NB4 (cell line): Measurements from ENCODE around the gene FBXL17.

Experiments used
- MAX ChIP-seq: IDR thresholded peaks from 2 replicates; pipeline ENCODE4 v1.6.1; 2011; ENCODE audit warnings: low read depth, low read length
- MYC ChIP-seq: IDR thresholded peaks from 2 replicates; pipeline ENCODE4 v1.6.1; 2011; ENCODE audit warnings: low read depth, low read length
- POLR2A ChIP-seq: IDR thresholded peaks from 2 replicates; pipeline ENCODE4 v1.6.1; 2011; ENCODE audit warnings: mild to moderate bottlenecking; ENCODE audit not compliant: insufficient read length; ENCODE audit errors: extremely low read depth
- TF ChIP-seq, protein P1 (sequence below): IDR thresholded peaks from one replicate; pipeline ENCODE4 v1.5.1; 2012; ENCODE audit warnings: low read depth, low read length

DNA sequence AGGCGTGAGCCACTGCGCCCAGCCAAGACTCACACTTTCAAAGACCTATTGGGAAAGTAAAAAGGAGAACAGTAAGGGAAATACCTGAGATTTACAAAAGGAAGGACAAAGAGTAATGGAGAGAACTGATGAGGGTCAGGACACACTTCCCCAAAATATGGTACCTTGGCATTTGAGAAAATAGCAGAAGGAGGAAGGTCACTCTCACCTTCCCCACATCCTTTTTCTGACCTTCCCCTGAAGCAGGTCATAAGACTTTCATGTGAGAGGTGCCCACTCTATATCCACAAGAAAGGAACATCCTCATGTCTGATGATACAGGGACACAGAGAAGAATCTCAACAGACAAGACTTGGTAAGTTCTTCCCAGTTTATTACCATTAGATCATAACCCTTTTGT, 272.8 kb downstream of the FBXL17 start:
- TF ChIP-seq, protein P1, sequence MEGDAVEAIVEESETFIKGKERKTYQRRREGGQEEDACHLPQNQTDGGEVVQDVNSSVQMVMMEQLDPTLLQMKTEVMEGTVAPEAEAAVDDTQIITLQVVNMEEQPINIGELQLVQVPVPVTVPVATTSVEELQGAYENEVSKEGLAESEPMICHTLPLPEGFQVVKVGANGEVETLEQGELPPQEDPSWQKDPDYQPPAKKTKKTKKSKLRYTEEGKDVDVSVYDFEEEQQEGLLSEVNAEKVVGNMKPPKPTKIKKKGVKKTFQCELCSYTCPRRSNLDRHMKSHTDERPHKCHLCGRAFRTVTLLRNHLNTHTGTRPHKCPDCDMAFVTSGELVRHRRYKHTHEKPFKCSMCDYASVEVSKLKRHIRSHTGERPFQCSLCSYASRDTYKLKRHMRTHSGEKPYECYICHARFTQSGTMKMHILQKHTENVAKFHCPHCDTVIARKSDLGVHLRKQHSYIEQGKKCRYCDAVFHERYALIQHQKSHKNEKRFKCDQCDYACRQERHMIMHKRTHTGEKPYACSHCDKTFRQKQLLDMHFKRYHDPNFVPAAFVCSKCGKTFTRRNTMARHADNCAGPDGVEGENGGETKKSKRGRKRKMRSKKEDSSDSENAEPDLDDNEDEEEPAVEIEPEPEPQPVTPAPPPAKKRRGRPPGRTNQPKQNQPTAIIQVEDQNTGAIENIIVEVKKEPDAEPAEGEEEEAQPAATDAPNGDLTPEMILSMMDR, result no peak
- TF ChIP-seq POLR2A (no peak), MAX (no peak), MYC (no peak)
